ENCODE data around the gene ZPR1. TPM values are rescaled to one million over a fixed set of nuclear protein-coding genes. Genes with fewer than 3 reads are reported as not detected.

The ZPR1 gene
- total RNA-seq, 6 donors from 2014 or later = 17.6 to 56.1 (median 34.4) TPM

GRCh38 chr11:116819049-116819448 lies 31.2 kb upstream of the ZPR1 start:
- Histone ChIP-seq H3K36me3 (no peaks in the 10 kb centered on the region), H3K4me3 (no peak overlapping the region), H3K27ac (no peak overlapping the region), H3K4me1 (no peaks in the 10 kb centered on the region), H3K27me3 (no peaks in the 10 kb centered on the region), H3K9me3 (no peaks in the 10 kb centered on the region)
- ATAC-seq (ENCODE audit: low FRiP score in 2 of 2) = no peak
- WGBS, 2 donors = 90 to 92% methylated on average over 6 to 9 of the region's 9 CpGs
- no peak for DNase-seq
- TF ChIP-seq EP300 (IDR thresholded peaks at IDR 0.05) (no peak), CTCF (IDR thresholded peaks at IDR 0.05) (no peak), POLR2AphosphoS5 (IDR thresholded peaks at IDR 0.05) (no peak), POLR2A (IDR thresholded peaks at IDR 0.05) (no peak)

- ATAC-seq (ENCODE audit: low FRiP score in 2 of 2) = no peak
- no peak for TF ChIP-seq CTCF (IDR thresholded peaks at IDR 0.05)
- no peak for TF ChIP-seq POLR2AphosphoS5 (IDR thresholded peaks at IDR 0.05)
- no peak for TF ChIP-seq POLR2A (IDR thresholded peaks at IDR 0.05)
- TF ChIP-seq EP300 (IDR thresholded peaks at IDR 0.05) = no peak
- no peaks in the 10 kb centered on the region for H3K4me1 ChIP-seq
- WGBS, 2 donors = 53 to 83% methylated on average over 6 of the region's 6 CpGs
- H3K4me3 ChIP-seq = no peak overlapping the region
- no peak for DNase-seq
- H3K27ac ChIP-seq = no peak overlapping the region
- H3K9me3 ChIP-seq = no peaks in the 10 kb centered on the region
- H3K36me3 ChIP-seq = no peaks in the 10 kb centered on the region
- H3K27me3 ChIP-seq = no peaks in the 10 kb centered on the region
Measured at GRCh38 chr11:116814502-116814901, 26.7 kb upstream of the ZPR1 start.

GRCh38 chr11:116813781-116814471 lies 26.1 kb upstream of the ZPR1 start:
- no peaks in the 10 kb centered on the region for H3K27me3 ChIP-seq
- ATAC-seq (ENCODE audit: low FRiP score in 2 of 2) = peak in 1 of 2 donors; percentile 11
- H3K27ac ChIP-seq = no peak overlapping the region
- H3K4me3 ChIP-seq = no peak overlapping the region
- no peak for TF ChIP-seq EP300 (IDR thresholded peaks at IDR 0.05)
- no peak for TF ChIP-seq CTCF (IDR thresholded peaks at IDR 0.05)
- TF ChIP-seq POLR2A (IDR thresholded peaks at IDR 0.05) = no peak
- TF ChIP-seq POLR2AphosphoS5 (IDR thresholded peaks at IDR 0.05) = no peak
- DNase-seq = no peak
- H3K9me3 ChIP-seq = no peaks in the 10 kb centered on the region
- no peaks in the 10 kb centered on the region for H3K4me1 ChIP-seq
- H3K36me3 ChIP-seq = no peaks in the 10 kb centered on the region
- WGBS, 2 donors = 64 to 88% methylated on average over 4 to 5 of the region's 5 CpGs

GRCh38 chr11:116813170-116813569 lies 25.3 kb upstream of the ZPR1 start:
- Histone ChIP-seq H3K4me3 (no peak overlapping the region), H3K9me3 (no peaks in the 10 kb centered on the region), H3K36me3 (no peaks in the 10 kb centered on the region), H3K27ac (no peak overlapping the region), H3K4me1 (peaks cover 0 to 5% (median 0%) of the 10 kb centered on the region in 4 donors), H3K27me3 (no peaks in the 10 kb centered on the region)
- TF ChIP-seq CTCF (IDR thresholded peaks at IDR 0.05) (no peak), EP300 (IDR thresholded peaks at IDR 0.05) (no peak), POLR2AphosphoS5 (IDR thresholded peaks at IDR 0.05) (no peak), POLR2A (IDR thresholded peaks at IDR 0.05) (no peak)
- 89% methylated on average over 1 of the region's 1 CpG; no CpG with 5 or more reads in 1 of the 2 donors for WGBS, 2 donors
- ATAC-seq (ENCODE audit: low FRiP score in 2 of 2) (no peak), DNase-seq (no peak)

DNA sequence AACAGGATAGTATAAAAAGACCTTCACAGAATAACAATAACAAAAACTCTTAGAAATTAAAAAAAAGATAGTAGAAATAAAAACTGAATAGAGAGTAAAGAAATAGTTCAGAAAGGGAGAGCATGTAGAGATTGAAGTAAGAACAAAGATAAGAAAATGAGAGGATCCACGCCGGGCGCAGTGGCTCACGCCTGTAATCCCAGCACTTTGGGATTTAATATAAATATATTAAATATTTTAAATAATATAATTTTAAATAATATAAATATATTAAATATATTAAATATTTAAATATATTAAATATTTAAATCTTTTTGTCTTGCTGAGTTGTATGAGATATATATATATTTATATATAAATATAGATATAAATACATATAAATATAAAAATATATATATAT lies 24.3 kb upstream of the ZPR1 start:
- 88 to 97% methylated on average over 4 of the region's 4 CpGs for WGBS, 2 donors
- Histone ChIP-seq H3K36me3 (no peaks in the 10 kb centered on the region), H3K4me1 (peaks cover 0 to 11% (median 0%) of the 10 kb centered on the region in 4 donors), H3K27ac (no peak overlapping the region), H3K4me3 (no peak overlapping the region), H3K9me3 (no peaks in the 10 kb centered on the region), H3K27me3 (no peaks in the 10 kb centered on the region)
- DNase-seq (no peak), ATAC-seq (ENCODE audit: low FRiP score in 2 of 2) (no peak)
- TF ChIP-seq EP300 (IDR thresholded peaks at IDR 0.05) = no peak
- TF ChIP-seq POLR2AphosphoS5 (IDR thresholded peaks at IDR 0.05) = no peak
- no peak for TF ChIP-seq CTCF (IDR thresholded peaks at IDR 0.05)
- TF ChIP-seq POLR2A (IDR thresholded peaks at IDR 0.05) = no peak

All from upper lobe of left lung (tissue), 6 donors.